Epithelial cell of proximal tubule (primary cell): Measurements from ENCODE around the gene RPRD1B. TPM values are rescaled to one million over a fixed set of nuclear protein-coding genes. Genes with fewer than 3 reads are reported as not detected.

Experiments
- DNase-seq: peaks from one replicate; pipeline ENCODE4 v3.0.0-alpha.2; 2011; ENCODE audit warnings: low read depth
- H3K4me3 ChIP-seq: 2 replicates; pipeline ENCODE4 v1.5.1; 2011; ENCODE audit warnings: low read depth, mild to moderate bottlenecking, low read length
- CTCF ChIP-seq: conservative IDR thresholded peaks from 2 replicates; pipeline ENCODE4 v1.5.1; 2012; ENCODE audit warnings: low read depth, mild to moderate bottlenecking, low read length
- total RNA-seq: library from RNA; depleted of rRNA; stranded (reverse); fragments of >200 nt; gene quantifications from 2 replicates; pipeline ENCODE4 v1.2.3, GENCODE V29; 2015

Gene RPRD1B
- total RNA-seq, 1 donor from 2014 or later, result 19.9 TPM

DNA sequence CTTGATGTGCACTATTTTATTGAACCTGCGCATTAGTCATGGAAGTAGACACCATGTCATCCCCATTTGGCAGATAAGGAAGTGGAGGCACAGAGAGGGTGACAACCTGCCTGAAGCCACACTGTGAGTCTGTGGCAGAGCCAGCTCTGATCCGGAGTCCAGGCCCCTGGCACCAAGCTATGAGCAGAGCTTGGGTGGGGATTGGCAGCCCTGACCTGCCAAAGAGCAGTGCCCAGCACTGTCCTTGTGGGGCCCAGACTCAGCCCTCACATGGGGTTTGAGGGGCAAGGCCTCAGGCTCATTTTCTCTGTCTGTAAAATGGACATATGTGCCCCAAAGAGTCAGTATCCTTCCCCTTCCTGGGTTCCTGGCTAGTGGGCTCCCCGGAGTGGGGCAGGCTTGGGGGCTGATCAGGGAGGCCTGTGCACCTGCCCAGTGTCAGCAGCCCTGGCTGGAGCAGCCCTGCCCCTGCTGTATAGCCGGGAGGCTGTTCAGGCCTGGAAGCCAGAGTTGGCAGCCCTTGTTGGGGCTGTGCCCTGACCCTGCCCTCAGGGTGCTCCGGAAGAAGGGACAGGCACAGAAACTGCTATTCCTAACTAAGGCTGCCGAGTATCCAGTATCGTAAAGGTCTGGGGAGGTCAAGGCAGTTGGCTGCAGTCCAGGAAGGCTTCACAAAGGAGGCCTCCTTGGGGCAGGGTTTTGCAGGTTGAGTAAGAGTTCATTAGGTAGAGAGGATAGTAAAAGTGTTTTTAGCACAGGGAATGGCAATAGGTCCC, 92.8 kb downstream of the RPRD1B start:
- TF ChIP-seq CTCF, result no peak
- DNase-seq, result no peak
- H3K4me3 ChIP-seq, result no peak overlapping the region

DNA sequence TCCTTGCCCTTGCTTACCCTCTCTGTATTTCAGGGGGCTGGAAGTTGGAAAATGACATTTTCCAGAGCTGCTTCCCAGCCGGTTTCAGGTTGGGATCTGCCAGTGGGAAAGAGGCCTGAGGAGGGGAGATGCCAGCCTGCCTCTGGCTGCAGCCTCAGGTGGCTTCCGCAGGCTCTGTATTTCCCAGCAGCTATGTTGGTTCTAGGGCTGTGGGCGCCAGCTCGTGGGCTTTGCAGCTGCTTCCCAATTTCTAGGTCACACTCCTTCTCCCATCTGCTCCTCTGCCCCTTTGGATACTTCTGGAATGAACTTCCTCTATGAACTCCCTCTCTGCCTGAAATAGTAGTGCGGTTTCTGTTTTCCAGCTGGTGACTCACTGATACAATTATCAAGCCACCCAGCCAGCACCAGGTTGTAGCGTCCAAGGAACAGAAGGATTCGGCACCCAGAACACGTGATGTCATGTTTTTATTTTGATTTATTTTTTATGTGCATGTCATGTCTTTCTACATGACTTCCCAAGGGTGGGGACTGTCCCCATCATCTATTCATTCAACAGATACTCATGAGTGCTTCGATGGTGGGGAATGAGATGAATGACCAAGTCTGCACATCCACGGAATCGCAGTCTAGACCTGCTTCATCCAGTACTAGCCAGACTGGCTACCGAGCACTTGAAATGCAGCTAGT, 93.5 kb downstream of the RPRD1B start:
- no peak for DNase-seq
- no peak for TF ChIP-seq CTCF
- H3K4me3 ChIP-seq, result no peak overlapping the region

DNA sequence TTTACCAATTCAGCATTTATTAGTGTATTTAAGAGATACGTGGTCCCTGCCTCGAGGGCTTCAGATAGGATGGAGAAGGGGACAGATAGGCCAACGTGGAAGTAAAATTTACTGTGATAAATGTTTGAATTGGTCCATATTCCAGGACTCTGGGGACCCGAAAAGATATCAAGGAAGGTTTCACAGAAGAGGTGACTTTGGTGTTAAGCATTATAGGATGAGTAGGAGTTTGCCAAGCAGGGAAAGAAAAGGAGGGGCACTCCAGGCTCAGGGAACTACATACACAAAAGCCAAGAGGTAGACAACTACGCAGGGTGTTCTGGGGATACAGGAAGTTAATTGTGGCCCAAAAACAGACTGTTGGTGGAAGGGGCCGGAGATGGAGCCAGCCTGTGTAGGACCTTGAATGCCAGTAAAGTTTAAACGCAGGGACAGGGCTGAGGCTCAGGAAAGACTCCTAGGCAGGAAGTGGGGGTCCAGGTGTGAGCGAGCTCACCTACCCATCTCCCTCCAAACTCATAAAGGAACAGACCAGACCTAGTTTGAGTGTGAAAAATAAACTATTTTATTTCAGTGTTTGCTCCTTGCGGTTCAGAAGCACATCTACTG, 94.5 kb downstream of the RPRD1B start:
- no peak overlapping the region for H3K4me3 ChIP-seq
- no peak for DNase-seq
- TF ChIP-seq CTCF, result no peak

GRCh38 chr20:38128691-38129090, 95.1 kb downstream of the RPRD1B start:
- TF ChIP-seq CTCF, result no peak
- DNase-seq, result no peak
- no peak overlapping the region for H3K4me3 ChIP-seq

DNA sequence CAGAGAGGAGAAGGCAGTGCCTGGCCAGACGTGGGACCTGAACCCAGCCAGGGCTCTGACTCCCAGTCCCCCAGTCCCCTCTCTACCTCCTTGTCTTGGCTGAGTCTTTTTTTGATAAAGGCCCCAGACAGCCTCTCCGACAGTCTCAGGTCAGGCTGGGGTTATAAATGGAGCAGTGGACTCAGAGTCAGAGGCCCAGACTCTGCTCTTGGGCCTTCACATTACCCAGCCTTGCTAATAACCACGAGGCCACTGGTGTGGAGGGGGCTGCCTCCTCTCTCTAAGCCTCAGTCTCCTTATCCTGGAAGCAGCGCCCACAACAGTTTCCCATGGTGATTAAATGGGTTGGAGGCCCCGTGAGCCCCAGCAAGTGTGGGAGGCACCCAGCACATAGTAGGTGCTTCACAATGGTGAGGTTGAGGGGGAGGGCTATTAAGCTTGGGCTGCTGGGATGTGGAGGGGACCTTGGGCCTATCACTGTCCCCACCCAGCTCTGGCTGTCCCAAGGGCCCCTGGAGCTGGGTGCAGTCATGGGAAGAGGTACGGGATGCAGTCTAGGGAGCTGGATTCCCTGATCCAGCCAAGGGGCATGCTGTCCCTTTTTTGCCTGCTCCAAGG, 95.8 kb downstream of the RPRD1B start:
- no peak overlapping the region for H3K4me3 ChIP-seq
- DNase-seq, result no peak
- no peak for TF ChIP-seq CTCF

DNA sequence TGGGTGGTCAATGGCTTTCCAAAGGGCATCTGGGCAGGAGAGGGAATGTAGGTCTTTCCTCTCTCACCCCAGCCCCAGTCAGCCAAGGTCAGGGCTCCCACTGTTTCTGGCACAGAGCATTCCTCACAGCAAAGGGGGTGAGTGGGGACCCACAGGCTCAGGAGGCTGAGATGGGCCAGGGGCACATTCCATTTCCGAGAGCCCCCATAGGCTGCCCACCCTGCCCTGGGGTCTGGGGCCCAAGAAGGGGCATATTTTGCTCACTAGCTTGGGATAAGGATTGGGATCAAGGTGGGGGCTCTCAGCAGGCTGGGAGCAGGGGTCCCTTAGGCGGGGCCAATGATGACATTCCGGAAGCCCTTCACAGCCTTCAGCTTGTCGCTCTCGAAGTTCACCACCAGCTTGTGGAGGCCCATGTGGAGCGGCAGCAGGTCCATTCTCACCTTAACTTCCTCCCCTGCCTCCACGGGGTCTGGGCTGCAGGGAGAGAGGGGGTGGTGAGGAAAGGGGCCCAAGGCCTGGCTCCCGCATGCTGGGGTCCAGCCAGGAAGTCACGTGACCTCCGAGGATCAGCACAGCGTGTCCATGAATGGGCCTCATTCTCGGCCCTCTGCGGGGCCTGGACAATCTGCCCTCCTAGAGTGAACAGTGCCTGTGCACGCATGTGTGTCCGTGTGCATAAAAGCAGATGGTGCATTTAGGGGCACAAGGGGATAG, 96.5 kb downstream of the RPRD1B start:
- DNase-seq, result no peak
- TF ChIP-seq CTCF, result no peak
- H3K4me3 ChIP-seq, result no peak overlapping the region
